Measurements from ENCODE around the gene RXRA. TPM values are rescaled to one million over a fixed set of nuclear protein-coding genes. Genes with fewer than 3 reads are reported as not detected.

RXRA gene
- total and polyA plus RNA-seq, 7 donors = 37.7 to 192 (median 139) TPM

DNA sequence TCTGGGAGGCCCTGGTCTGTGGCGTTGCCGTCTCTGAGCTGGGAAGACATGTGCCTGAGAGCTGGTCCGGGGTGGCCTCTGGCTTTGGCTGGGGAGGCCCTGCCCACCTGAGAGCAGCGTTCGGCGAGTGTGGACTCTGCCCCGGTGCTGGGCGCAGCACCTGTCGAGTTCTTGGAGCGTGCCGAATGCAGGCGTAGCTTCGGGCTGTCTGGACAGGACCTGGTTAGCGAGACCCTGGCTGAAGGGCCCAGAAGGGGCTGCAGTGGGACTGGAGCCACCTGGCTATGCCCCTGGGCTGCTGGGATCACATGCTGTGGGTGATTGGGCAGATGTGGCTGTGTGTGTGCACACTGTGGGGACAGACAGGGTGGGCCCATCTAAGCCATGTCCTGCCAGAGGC lies 56.5 kb downstream of the RXRA start:
- intact Hi-C loops (cut with DNase I) = no loop called here
- no peaks in the 10 kb centered on the region for H3K27me3 ChIP-seq (ENCODE audit: insufficient read depth in 3 of 3, low read length in 2 of 3)
- no peak for TF ChIP-seq CTCF (IDR thresholded peaks at IDR 0.05)
- H3K4me3 ChIP-seq = no peak overlapping the region
- DNase-seq (no peak), ATAC-seq (no peak)
- peaks cover 100% of the 10 kb centered on the region for H3K4me1 ChIP-seq
- no peaks in the 10 kb centered on the region for H3K36me3 ChIP-seq (ENCODE audit: insufficient read depth in 1 of 2, low read depth in 1 of 2)
- peak overlapping the region; percentile 92 for H3K27ac ChIP-seq
- no peaks in the 10 kb centered on the region for H3K9me3 ChIP-seq
- 67 to 83% (median 72%) methylated on average over 14 of the region's 14 CpGs for WGBS, 3 donors

- Histone ChIP-seq H3K4me3 (no peak overlapping the region), H3K36me3 (ENCODE audit: insufficient read depth in 1 of 2, low read depth in 1 of 2) (no peaks in the 10 kb centered on the region), H3K9me3 (no peaks in the 10 kb centered on the region), H3K27me3 (ENCODE audit: insufficient read depth in 3 of 3, low read length in 2 of 3) (no peaks in the 10 kb centered on the region), H3K4me1 (peaks cover 100% of the 10 kb centered on the region), H3K27ac (peak overlapping the region; percentile 92)
- no peak for ATAC-seq
- DNase-seq = no peak
- WGBS, 3 donors = 87 to 92% (median 90%) methylated on average over 5 to 6 of the region's 6 CpGs
- TF ChIP-seq CTCF (IDR thresholded peaks at IDR 0.05) = no peak
- intact Hi-C loops (cut with DNase I) = no loop called here
Measured at GRCh38 chr9:134383148-134383547, 56.9 kb downstream of the RXRA start.

DNA sequence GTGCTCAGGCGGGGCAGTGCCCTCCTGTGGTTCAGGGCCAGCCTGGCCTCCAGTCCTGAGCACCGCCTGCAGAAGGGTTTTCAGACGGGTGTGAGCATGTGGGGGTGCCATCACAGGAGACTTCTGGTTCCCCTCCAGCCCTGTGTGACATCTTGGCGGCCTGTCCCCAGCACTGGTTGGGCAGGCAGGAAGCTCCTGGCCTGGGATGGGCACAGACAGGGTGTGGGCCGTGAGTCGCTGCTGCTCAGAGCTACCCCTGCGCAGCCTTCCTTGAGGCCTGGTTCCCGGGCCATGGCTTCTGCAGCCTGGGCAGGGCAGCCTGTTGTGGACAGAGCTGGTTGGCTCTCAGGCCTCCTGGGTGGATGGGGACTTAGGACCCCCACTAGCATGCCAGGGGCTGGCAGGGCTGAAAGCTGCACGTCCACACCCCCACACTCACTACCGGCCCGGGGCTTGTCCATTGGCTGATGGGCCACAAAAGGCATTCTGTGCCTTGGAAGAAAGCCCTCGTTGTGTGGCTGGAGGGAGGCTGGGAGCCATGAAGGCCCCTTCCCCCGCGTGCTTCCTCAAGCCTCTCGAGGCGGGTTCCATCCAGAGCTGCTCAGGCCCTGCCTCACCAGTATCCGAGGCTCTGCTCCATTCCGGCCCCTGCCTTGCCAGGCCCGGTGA lies 58.7 kb downstream of the RXRA start:
- H3K4me3 ChIP-seq = no peak overlapping the region
- H3K9me3 ChIP-seq = no peaks in the 10 kb centered on the region
- peak overlapping the region; percentile 92 for H3K27ac ChIP-seq
- H3K27me3 ChIP-seq (ENCODE audit: insufficient read depth in 3 of 3, low read length in 2 of 3) = no peaks in the 10 kb centered on the region
- H3K36me3 ChIP-seq (ENCODE audit: insufficient read depth in 1 of 2, low read depth in 1 of 2) = no peaks in the 10 kb centered on the region
- 45 to 60% (median 47%) methylated on average over 17 to 19 of the region's 19 CpGs for WGBS, 3 donors
- ATAC-seq (peak in 2 of 4 donors; percentile 27 to 37), DNase-seq (no peak)
- H3K4me1 ChIP-seq = peaks cover 100% of the 10 kb centered on the region
- no peak for TF ChIP-seq CTCF (IDR thresholded peaks at IDR 0.05)
- intact Hi-C loops (cut with DNase I) = no loop called here

DNA sequence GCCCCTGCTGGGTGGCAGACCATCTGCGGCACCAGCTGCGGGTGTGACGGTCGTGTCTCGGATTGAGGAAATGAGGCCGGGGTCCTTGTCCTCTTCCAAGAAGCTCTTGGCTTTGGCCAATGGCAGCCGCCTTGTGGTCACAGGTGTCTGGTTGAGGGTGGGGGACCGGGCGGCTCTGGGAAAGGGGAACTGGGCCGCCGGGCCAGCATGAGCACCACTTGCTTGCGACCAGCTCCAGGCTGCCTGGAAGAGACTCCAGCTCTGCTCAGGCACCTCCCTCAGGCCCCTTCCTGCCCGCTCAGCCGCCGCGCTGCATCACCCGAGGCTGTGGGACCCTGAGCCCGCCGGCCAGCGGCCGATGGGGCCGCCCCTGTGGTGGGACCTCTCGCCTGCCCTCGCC lies 59.7 kb downstream of the RXRA start:
- 80 to 84% (median 82%) methylated on average over 18 to 24 of the region's 24 CpGs for WGBS, 3 donors
- ATAC-seq = no peak
- TF ChIP-seq CTCF (IDR thresholded peaks at IDR 0.05) = no peak
- intact Hi-C loops (cut with DNase I) = no loop called here
- DNase-seq = no peak
- Histone ChIP-seq H3K9me3 (no peaks in the 10 kb centered on the region), H3K4me3 (no peak overlapping the region), H3K27ac (peak overlapping the region; percentile 92), H3K4me1 (peaks cover 100% of the 10 kb centered on the region), H3K36me3 (ENCODE audit: insufficient read depth in 1 of 2, low read depth in 1 of 2) (no peaks in the 10 kb centered on the region), H3K27me3 (ENCODE audit: insufficient read depth in 3 of 3, low read length in 2 of 3) (no peaks in the 10 kb centered on the region)

All from psoas muscle (tissue), 8 donors.